Measurements from ENCODE around the gene DCAF8. TPM values are rescaled to one million over a fixed set of nuclear protein-coding genes. Genes with fewer than 3 reads are reported as not detected.

Gene DCAF8
- total RNA-seq, 1 donor from 2014 or later: 172 TPM

DNA sequence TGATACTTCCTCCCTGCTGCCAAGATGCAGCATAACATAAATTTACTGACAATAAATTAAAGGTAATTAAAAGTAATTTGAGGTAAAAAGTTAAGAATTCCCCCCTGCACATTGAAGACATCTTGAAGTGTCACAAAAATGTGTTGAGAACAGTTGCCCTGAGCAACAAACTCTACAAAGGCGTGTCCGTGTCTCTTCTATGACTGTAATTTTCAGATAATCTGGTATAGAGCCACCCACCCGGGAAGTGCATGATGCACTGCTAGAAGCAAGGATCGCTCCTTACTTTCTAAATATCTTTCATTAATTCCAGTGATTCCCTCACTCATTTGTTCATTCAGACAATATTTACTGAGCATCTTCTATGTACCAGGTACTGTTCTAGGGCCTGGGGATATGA, 83.0 kb downstream of the DCAF8 start:
- TF ChIP-seq, protein P1, sequence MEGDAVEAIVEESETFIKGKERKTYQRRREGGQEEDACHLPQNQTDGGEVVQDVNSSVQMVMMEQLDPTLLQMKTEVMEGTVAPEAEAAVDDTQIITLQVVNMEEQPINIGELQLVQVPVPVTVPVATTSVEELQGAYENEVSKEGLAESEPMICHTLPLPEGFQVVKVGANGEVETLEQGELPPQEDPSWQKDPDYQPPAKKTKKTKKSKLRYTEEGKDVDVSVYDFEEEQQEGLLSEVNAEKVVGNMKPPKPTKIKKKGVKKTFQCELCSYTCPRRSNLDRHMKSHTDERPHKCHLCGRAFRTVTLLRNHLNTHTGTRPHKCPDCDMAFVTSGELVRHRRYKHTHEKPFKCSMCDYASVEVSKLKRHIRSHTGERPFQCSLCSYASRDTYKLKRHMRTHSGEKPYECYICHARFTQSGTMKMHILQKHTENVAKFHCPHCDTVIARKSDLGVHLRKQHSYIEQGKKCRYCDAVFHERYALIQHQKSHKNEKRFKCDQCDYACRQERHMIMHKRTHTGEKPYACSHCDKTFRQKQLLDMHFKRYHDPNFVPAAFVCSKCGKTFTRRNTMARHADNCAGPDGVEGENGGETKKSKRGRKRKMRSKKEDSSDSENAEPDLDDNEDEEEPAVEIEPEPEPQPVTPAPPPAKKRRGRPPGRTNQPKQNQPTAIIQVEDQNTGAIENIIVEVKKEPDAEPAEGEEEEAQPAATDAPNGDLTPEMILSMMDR (IDR thresholded peaks at IDR 0.05): no peak
- intact Hi-C loops (cut with micrococcal nuclease): no loop called here
- Mint-ChIP-seq H3K27ac (no peak overlapping the region), H3K4me3 (no peak overlapping the region), H3K4me1 (no peaks in the 10 kb centered on the region), H3K9me3 (no peaks in the 10 kb centered on the region), H3K36me3 (ENCODE audit: low read depth) (no peaks in the 10 kb centered on the region), H3K27me3 (peaks cover 8% of the 10 kb centered on the region)
- ChIA-PET POLR2A (no interaction called here), CTCF (interaction anchor here (0.9 kb wide), 1 partner anchor 113 kb away, joined by 4 read pairs; no protein-coding TSS in a partner anchor)
- ATAC-seq (ENCODE audit: low read depth): no peak
- no peak for DNase-seq

DNA sequence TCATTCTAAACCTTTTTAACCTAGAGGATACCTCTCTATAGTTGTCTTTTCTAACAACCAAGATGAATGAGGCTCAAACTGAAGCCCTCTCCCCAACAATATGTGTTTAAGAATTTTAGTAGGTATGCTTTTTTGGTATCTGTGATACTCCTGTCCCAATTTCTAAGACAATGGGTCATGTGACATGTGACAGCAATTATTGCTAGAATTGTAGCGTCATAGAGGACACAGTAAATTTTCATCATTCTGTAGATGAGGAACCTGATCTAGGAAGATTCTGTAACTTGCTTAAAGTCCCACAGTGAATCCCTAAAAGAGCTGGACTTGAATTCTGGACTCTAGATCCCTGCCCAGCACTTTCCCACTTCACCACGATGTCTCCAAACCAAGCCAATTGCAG, 83.6 kb downstream of the DCAF8 start:
- Mint-ChIP-seq H3K36me3 (ENCODE audit: low read depth) (no peaks in the 10 kb centered on the region), H3K4me3 (no peak overlapping the region), H3K4me1 (no peaks in the 10 kb centered on the region), H3K27ac (no peak overlapping the region), H3K27me3 (peaks cover 8% of the 10 kb centered on the region), H3K9me3 (no peaks in the 10 kb centered on the region)
- DNase-seq (no peak), ATAC-seq (ENCODE audit: low read depth) (no peak)
- TF ChIP-seq, protein P1 (IDR thresholded peaks at IDR 0.05): no peak
- intact Hi-C loops (cut with micrococcal nuclease): no loop called here
- CTCF ChIA-PET: interaction anchor here (0.9 kb wide), 1 partner anchor 114 kb away, joined by 4 read pairs; no protein-coding TSS in a partner anchor
- POLR2A ChIA-PET: no interaction called here

DNA sequence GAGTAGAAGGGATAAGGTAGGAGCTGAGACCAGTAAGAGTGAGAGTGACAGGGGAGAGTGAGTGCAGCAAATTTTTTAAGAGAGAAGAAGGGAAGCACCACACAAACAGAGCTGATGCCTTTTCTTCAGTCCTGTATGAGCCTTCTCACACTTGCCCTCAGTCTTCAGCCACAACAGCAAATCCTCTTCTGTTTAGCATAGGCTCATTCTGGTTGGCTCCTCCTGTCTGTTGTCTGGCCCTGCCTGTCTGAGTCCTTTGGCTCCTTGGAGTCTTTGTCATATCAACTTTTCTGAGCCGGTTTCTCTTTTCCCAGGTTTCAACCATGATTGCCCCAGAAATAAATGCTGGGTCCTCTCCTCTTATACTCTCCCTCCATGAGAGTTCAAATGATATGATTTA, 84.7 kb downstream of the DCAF8 start:
- DNase-seq: no peak
- no peaks in the 10 kb centered on the region for H3K4me1 Mint-ChIP-seq
- ATAC-seq (ENCODE audit: low read depth): no peak
- no peak overlapping the region for H3K27ac Mint-ChIP-seq
- H3K36me3 Mint-ChIP-seq (ENCODE audit: low read depth): no peaks in the 10 kb centered on the region
- TF ChIP-seq, protein P1 (IDR thresholded peaks at IDR 0.05): no peak
- no peaks in the 10 kb centered on the region for H3K9me3 Mint-ChIP-seq
- intact Hi-C loops (cut with micrococcal nuclease): no loop called here
- ChIA-PET CTCF (no interaction called here), POLR2A (no interaction called here)
- H3K4me3 Mint-ChIP-seq: no peak overlapping the region
- peaks cover 10% of the 10 kb centered on the region for H3K27me3 Mint-ChIP-seq

DNA sequence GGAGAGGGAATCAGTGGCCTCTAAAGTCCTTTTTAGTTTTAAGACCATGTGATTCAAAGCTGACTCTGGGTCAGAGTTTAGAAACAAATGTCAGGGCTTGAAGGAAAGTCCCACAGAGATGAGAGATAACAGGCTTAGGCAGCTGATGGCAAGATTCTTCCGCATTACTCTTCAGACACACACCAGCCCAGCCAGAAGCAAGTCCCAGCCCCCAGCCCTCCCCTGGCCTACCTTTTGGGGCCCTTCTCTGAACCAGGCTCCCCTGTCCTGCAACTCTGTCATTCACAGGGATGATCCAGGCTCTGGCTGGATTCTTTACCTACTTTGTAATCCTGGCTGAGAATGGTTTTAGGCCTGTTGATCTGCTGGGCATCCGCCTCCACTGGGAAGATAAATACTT, 85.1 kb downstream of the DCAF8 start:
- Mint-ChIP-seq H3K27me3 (peaks cover 10% of the 10 kb centered on the region), H3K4me3 (no peak overlapping the region), H3K9me3 (no peaks in the 10 kb centered on the region), H3K4me1 (no peaks in the 10 kb centered on the region), H3K27ac (no peak overlapping the region), H3K36me3 (ENCODE audit: low read depth) (no peaks in the 10 kb centered on the region)
- ATAC-seq (ENCODE audit: low read depth) (no peak), DNase-seq (no peak)
- CTCF ChIA-PET: no interaction called here
- intact Hi-C loops (cut with micrococcal nuclease): no loop called here
- TF ChIP-seq, protein P1 (IDR thresholded peaks at IDR 0.05): no peak
- POLR2A ChIA-PET: no interaction called here

DNA sequence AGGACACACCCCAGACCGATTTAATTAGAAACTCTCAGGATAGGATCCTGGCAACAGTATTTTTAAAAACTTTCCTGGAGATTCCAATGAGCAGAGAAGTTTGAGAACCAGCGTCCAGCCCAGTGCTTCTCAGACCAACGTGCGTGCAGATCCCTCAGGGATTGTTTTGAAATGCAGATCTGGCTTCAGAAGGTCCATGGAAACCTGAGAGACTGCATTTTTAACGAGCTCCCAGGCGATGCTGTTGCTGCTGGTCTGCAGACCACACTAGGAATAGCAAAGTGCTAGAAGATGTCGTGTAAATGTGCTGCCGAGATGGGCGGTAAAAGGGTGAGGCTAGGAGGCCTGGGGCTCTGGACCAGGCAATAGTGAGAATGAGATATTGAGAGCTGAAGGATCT, 90.4 kb downstream of the DCAF8 start:
- intact Hi-C loops (cut with micrococcal nuclease): no loop called here
- H3K9me3 Mint-ChIP-seq: no peaks in the 10 kb centered on the region
- no peak overlapping the region for H3K27ac Mint-ChIP-seq
- ATAC-seq (ENCODE audit: low read depth): no peak
- no peak for DNase-seq
- no peaks in the 10 kb centered on the region for H3K36me3 Mint-ChIP-seq (ENCODE audit: low read depth)
- ChIA-PET CTCF (interaction anchor here (1.0 kb wide), 1 partner anchor 119 kb away, joined by 3 read pairs; no protein-coding TSS in a partner anchor), POLR2A (no interaction called here)
- TF ChIP-seq, protein P1 (IDR thresholded peaks at IDR 0.05): no peak
- H3K4me3 Mint-ChIP-seq: no peak overlapping the region
- H3K27me3 Mint-ChIP-seq: peaks cover 6% of the 10 kb centered on the region
- H3K4me1 Mint-ChIP-seq: peaks cover 13% of the 10 kb centered on the region
